HG02970 (cell line): ENCODE results near the gene PRSS27.

Experiments used
- ATAC-seq: cut with Tn5 transposase; IDR thresholded peaks from one replicate; pipeline ENCODE4 v1.9.1; 2021; ENCODE audit warnings: mild to moderate bottlenecking, moderate library complexity, moderate number of reproducible peaks; ENCODE audit not compliant: unreplicated experiment, low FRiP score

The PRSS27 gene

DNA sequence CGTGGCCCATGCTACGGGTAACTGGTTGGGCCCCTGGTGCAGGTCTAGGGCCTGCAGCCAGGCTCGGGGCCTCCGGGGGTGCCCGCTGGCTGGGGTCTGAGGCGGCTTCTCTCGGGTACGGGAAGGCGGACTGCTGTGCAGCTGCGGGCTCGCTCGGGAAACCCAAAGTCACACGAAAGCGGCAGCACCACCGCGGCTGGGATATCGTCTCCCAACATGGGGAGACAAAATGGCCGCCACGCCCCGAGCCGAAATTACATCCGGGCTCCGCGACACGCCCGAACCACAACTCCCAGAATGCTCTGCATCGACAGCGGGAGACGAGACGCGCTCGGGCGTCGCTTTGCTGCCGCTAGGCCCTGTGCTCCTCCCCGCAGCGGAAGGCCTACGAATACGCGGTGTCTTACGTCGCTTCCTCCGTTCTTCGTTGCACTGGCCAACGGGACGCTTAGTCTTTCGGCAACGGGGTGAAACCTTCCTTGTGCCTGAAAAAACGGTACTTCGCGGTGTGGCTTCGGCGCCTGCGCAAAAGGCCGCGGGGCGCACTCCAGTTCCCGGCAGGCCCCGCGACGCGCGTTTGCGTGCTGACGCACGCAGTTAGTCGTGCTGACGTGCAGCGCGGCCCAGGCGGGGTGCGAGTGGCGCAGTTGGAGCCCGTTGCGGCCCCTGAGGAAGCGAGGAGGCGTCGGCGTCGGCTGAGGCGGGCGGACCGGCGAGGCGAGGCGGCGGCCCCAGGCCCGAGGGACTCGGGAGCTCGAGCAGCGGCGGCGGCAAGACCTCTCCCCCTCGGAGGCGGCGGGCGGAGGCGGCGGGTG, 32.2 kb upstream of the PRSS27 start, which contains the start of gene SRRM2:
TSS of gene SRRM2 (plus strand) at position 604 of the 815 bp plus-strand sequence. CDS start 3,727 bp downstream, outside the sequence.
- ATAC-seq: peak; percentile 87

- peak; percentile 21 for ATAC-seq
These were observed 31.6 kb upstream of the PRSS27 start for GRCh38 chr16:2751577-2752034.

DNA sequence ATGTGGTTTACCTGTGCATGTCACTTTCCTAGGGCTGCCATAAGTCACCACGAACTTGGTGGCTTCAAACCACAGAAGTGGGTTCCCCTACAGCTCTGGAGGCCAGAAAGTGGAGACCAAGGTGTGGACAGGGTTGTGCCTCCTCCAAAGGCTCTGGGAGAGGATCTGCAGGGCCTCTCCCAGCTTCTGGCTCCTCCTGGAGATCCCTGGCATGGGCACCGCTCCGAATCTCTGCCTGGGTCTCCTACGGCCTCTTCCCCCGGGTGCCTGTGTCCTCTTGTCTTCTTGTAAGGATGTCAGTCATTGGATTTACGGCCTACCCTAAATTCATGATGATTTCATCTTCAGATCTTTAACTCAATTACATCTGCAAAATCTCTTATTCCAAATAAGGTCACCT, 29.9 kb upstream of the PRSS27 start:
- ATAC-seq: no peak

DNA sequence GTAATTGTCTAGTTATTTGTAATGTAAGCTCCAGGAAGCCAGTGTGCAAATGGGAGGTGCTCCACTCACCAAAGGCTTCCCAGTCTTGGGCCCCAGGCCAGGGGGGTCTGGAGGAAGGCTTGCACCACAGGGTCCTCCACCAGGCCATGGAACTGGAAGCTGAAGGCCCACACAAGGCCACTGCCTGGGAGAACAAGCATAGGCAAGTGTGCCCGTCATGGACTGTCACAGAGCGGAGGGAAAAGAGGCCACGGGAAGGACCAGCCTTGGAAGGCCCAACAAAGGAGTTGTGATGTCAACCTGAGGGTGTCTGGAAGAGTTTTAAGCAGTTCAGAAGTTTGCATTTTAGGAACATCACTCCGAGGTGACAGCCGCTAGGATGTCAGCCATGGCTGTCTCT, 29.5 kb upstream of the PRSS27 start:
- no peak for ATAC-seq

DNA sequence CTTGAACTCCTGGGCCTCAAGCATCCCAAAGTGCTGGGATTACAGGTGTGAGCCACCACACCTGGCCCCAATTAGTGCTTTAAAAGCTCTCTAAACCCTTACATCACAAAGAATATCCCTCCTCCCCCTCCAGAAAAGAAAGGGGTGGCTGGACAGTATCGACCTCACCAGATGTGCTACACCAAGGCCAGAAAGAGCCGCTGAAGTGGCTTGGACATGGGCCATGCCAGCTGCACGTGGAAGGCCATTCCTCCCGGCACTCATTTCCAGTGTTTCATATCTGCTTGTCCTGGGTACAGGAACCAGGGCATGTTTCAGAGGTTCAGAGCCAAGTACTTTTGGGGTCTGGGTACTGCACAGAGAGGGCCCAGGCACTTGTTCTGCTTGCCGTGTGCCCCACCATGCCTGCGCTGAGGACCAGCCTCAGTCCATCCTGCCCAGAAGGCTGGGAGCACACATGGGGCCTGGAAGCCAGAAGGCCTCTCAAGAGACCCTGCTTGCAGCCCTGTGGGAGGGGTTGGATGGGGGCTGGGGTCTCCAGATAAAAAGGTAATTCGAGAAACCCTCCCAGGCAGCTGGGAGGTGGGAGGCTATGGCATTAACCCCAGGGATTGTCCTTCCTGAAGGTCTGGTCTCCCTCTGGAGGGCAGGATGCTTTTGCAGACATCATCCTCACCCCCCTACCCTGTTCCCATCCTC, 28.9 kb upstream of the PRSS27 start:
- ATAC-seq: no peak

DNA sequence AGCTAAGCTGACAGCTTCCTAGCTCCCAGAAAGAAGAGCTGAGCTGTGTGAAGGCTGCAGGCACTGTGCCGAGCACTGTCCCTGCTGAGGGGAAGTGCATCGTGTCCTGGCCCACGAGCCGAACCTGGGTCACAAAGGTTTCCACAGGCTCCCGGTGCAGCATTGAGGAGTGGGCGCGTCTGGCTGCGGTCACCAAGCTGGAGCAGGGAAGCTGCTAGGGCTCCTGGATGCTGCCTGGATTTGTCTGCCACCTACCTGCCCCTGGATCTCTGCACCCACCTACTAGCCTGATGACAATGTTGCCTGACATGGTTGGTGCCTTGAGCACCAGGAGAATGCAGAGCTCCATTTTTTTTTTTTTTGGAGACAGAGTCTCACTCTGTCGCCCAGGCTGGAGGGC, 25.9 kb upstream of the PRSS27 start:
- no peak for ATAC-seq

DNA sequence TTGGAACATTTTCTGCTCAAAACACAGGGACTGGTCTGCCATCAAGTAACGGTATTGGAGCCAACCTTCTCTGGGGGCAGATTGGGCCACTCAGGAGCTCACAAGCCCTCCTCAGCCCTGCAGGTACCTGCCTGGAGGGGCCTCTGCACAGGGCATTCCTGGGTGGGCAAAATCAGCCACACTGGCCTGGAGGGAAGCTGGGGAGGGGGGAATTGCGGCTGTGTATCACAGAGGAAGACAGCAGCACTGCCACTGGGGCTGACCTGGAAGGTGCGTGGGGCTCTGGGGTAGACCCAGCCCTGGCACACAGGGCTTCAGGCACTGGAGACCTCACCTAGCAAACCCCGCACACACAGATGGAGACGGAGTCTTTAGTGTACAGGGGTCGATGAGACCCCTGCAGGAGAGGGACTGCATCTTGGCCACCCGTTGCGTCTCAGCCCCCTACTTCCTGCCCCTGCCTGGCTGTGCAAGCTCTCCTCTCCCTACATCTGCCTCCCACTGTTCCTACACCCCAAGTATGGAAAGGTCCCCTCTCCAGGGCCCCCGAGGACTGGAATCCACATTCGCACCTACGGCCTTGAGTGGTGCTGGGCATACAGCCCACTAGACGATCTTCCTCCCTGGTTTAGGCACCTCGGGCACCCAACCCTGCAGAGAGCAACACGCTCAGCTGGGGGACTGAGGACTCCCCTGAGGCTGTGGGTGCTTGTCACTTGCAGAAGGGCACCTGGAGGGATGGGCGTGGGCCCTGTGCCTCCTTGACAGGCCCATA, 25.3 kb upstream of the PRSS27 start:
- no peak for ATAC-seq

DNA sequence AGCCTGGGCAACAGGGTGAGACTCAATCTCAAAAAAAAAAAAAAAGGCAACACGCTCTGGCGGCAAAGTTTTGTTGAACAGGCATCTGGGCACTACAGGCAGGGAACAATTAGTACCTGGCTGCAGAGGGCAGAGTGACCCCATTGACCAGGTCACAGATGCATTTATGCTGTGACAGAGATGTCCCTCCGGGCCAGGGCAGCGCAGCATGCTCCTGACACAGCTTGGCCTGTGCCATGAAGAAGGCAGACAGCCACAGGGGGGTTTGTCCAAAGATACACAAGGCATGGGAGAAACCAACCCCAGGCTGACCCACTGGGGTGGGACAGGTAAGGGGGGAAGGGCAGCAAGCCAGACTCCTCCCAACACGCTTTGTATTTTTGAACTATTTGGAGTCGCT, 24.7 kb upstream of the PRSS27 start:
- no peak for ATAC-seq

GRCh38 chr16:2743007-2743810, 23.2 kb upstream of the PRSS27 start:
- ATAC-seq: no peak

DNA sequence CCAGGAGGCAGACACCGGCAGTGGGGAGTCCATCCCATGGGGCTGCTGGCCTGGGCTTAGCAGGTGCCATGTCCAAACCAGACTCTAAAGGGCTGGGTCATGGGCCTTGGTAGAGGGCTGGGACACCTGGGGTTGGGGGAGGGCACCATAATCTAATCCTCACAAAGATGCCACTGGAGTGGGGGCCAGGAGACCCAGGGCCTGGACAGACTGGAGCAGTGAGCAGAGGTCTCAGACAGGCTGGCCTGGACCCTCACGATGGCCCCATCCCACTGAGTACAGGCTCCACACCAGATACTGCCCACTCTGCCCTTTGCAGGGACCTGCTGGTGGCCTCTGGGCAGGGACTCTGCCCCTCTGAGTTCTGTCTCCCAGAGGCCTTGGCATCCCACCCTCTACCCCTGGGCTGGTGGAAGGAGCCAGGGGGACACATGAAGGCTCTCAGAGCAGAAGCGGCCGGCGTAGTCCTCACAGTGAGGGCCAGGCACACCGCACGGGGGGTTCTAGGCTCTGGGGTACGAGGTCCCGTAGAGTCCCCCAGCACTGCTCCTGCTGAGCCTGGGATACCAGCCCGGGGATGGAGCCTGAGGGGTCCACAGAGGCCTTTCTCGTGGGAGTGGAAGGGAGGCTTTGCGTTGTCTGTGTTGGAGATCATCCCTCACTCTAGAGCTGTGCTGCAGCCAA, 22.4 kb upstream of the PRSS27 start:
- no peak for ATAC-seq

GRCh38 chr16:2741168-2741567, 21.1 kb upstream of the PRSS27 start:
- no peak for ATAC-seq

DNA sequence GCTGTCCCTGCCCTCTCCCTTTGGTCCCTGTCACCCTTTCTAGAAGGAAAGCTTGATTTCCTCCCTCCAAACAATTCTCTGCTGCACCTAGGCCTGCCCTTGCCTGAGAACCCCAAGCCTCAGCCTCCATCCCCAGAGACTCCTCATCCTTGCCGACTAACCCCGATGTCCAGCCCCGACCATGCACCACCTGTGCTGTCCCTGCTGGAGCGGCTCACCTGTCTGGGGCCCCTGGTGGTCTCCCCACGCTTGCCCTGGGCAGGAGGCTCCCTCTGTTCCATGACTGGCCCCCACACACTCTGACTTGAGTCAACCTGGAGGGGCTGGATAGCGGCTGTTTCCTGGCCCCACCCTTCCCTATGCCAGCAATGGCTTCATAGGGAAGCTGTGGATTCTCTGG, 20.5 kb upstream of the PRSS27 start:
- no peak for ATAC-seq

DNA sequence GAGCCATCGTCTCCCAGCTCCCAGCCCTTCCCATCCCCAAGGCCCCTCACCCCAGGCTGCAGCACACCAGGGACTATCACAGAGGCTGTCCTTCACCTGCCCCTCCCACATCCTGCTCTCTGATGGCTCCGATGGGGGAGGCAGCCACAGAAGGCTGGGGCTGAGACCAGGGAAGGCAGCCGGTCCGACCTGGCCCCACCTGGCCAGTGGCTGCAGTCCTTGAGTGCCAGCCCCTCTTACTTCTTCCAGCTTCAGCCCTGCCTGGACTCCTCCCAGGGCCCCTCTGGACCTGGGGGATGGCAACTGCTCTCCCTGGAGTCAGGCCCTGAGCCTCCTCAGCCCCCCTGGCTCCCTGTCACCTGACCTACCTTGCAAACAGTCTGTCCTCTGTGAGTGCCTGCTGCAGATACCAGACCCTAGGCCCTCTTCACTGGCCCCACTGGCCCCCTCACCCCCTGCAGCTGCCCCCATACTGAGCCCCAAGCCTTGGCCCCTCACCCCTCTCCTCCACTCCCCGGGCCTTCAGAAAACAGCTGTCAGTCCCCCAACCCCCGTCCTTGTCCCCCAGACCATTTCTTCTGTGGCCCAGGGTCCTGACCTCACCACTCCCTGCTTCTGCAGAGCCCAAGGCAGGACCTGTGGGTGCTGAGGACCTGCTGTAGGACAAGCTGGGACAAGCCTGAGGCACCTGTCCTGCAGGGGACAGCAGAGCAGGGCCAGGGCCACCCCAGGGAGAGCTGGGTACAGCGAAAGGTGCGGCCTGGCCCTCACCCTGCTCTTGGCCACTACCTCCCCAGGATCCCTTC, 19.8 kb upstream of the PRSS27 start:
- no peak for ATAC-seq

- no peak for ATAC-seq
These were observed 18.6 kb upstream of the PRSS27 start for GRCh38 chr16:2738615-2739014.

DNA sequence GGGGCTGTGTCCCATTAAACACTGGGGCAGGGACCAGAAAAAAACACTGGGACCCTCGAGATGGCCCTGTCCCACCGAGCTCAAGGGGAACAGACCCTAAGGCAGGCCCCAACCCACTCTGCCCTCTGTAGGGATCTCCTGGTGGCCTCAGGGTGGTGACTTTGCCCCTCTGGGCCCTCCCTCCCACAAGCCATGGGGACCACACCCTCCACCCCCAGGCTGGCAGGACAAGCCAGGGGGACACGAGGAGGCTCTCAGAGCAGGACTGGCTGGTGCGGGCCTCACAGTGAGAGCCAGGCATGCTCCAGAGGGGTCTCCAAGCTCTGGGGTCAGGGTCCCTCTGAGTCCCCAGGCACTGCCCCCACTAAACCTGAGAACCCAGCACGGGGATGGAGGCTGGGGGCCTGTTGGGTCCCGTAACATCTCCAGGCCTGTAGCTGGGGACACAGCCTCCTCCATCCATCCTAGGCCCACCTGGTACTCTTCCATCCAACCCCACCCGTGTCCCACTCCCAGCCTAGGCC, 17.9 kb upstream of the PRSS27 start:
- no peak for ATAC-seq

DNA sequence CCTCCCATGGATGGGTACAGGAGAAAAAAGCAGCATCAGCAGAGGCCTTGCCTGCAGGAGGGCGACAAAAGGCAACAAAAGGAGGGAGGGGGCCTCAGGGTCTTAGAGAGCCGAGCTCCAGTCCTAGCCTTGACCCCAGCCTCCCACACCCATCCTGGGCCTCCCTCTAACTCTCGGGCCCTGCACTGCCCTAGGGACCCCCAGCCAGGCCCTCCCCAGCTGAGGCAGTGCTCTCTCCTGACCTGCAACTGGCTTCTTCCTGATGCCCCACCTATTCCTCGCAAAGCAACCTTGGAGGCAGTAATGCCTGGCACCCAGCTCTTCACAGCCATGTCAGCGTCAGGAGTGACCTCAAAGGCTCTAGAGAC, 17.2 kb upstream of the PRSS27 start:
- ATAC-seq: no peak

- no peak for ATAC-seq
These were observed 16.6 kb upstream of the PRSS27 start for GRCh38 chr16:2736476-2737237.
